Lower lobe of right lung (tissue), 2 donors: ENCODE data around the gene TRAPPC2L. TPM values are rescaled to one million over a fixed set of nuclear protein-coding genes. Genes with fewer than 3 reads are reported as not detected.

ENCODE experiments used
- ATAC-seq, 2 donors: fragments of 200-7000 bp; cut with Tn5 transposase; one replicate each; pipeline ENCODE4 v1.9.1; 2020 to 2022; ENCODE audit warnings: mild to moderate bottlenecking in 2 of 2, moderate library complexity in 2 of 2
- DNase-seq: peaks from one replicate; pipeline ENCODE4 v3.0.0-alpha.2; 2020
- H3K27ac ChIP-seq: fragments of 200-600 bp; one replicate; pipeline ENCODE4 v1.8.0; 2022
- H3K27me3 ChIP-seq: fragments of 200-600 bp; one replicate; pipeline ENCODE4 v1.8.0; 2022; ENCODE audit warnings: low read depth
- H3K36me3 ChIP-seq: fragments of 200-600 bp; one replicate; pipeline ENCODE4 v1.8.0; 2022; ENCODE audit warnings: mild to moderate bottlenecking
- H3K4me1 ChIP-seq: fragments of 200-600 bp; one replicate; pipeline ENCODE4 v1.8.0; 2022
- H3K4me3 ChIP-seq: fragments of 200-600 bp; one replicate; pipeline ENCODE4 v1.8.0; 2022; ENCODE audit warnings: mild to moderate bottlenecking
- H3K9me3 ChIP-seq: fragments of 200-600 bp; one replicate; pipeline ENCODE4 v1.8.0; 2022
- CTCF ChIP-seq: fragments of 200-600 bp; IDR thresholded peaks from one replicate; pipeline ENCODE4 v1.8.0; 2022; ENCODE audit warnings: antibody characterized with exemption, mild to moderate bottlenecking
- intact Hi-C: fragments of 100-400 bp; cut with DNase I; formaldehyde crosslinking; loops from one replicate; pipeline ENCODE4 v1.11.0; 2022
- total RNA-seq: library from RNA; stranded (reverse); fragmentation: NEBNext Ultra II Directional; extraction: Animal tissue kit (Norgen Biotek cat#: 25700); gene quantifications from one replicate; pipeline ENCODE4 v1.2.1, GENCODE V29; 2021
- donor health status: DM: no; HTN: yes; CAD: no; lungs with severe emphysema.

The TRAPPC2L gene
- total RNA-seq, 1 donor from 2014 or later = 51.4 TPM

DNA sequence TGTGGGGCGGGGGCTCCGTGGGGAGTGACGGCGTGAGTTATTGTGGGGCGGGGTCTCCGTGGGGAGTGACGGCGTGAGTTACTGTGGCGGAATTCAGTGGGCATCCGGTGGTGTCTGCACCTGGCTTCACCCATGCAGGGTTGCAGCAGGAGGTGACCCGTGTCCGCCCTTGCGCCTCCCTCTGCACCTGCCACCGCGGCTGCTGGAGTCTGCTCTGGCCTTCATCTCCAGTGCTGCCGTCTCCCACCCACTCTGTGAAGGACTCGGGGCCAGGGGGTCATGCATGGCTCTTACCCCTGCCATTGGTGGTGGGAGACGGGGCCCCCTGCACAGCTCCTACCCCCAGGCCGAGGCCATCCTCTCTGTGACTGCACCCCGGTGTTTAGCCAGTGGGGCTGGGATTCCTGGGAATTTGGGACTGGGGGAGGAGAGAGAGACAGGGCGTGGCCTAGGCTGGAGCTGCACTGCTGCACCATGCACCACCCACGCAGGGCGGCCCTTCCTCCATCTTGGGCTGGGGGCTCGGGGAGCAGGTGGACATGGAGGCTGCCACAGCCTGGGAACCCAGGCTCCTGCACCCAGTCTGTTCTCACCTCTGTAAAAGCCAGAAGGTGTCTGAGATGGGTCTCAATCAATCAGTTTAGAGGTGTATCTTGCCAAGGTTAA is 10.8 kb downstream of the TRAPPC2L start:
- Histone ChIP-seq H3K9me3 (no peaks in the 10 kb centered on the region), H3K4me1 (no peaks in the 10 kb centered on the region), H3K36me3 (peaks cover 3% of the 10 kb centered on the region), H3K27ac (no peak overlapping the region), H3K27me3 (peaks cover 38% of the 10 kb centered on the region), H3K4me3 (no peak overlapping the region)
- TF ChIP-seq CTCF = no peak
- intact Hi-C loops = no loop called here
- no peak for ATAC-seq
- DNase-seq = no peak

- TF ChIP-seq CTCF = no peak
- Histone ChIP-seq H3K27ac (no peak overlapping the region), H3K4me3 (no peak overlapping the region), H3K4me1 (no peaks in the 10 kb centered on the region), H3K36me3 (no peaks in the 10 kb centered on the region), H3K9me3 (no peaks in the 10 kb centered on the region), H3K27me3 (peaks cover 38% of the 10 kb centered on the region)
- intact Hi-C loops = no loop called here
- DNase-seq = no peak
- ATAC-seq = no peak
Measured at GRCh38 chr16:88868974-88869672, 12.2 kb downstream of the TRAPPC2L start.

DNA sequence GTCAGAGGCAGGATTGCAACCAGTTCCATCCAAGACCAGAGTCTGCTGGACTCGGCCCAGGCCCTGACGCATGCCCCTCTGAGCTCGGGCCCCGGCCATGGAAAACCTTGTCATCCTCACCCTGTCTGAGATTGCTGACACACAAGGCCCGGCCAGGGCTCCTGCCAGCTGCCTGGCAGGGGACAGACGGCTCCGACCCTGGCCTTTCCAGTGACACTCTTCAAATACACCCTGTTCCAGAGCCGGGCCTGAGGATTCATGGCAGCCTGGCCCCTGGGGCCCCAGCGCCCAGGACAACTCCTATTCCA is 12.7 kb downstream of the TRAPPC2L start:
- H3K4me3 ChIP-seq = no peak overlapping the region
- no peaks in the 10 kb centered on the region for H3K36me3 ChIP-seq
- H3K4me1 ChIP-seq = no peaks in the 10 kb centered on the region
- intact Hi-C loops = no loop called here
- no peak overlapping the region for H3K27ac ChIP-seq
- DNase-seq (no peak), ATAC-seq (no peak)
- H3K9me3 ChIP-seq = no peaks in the 10 kb centered on the region
- no peak for TF ChIP-seq CTCF
- peaks cover 38% of the 10 kb centered on the region for H3K27me3 ChIP-seq

DNA sequence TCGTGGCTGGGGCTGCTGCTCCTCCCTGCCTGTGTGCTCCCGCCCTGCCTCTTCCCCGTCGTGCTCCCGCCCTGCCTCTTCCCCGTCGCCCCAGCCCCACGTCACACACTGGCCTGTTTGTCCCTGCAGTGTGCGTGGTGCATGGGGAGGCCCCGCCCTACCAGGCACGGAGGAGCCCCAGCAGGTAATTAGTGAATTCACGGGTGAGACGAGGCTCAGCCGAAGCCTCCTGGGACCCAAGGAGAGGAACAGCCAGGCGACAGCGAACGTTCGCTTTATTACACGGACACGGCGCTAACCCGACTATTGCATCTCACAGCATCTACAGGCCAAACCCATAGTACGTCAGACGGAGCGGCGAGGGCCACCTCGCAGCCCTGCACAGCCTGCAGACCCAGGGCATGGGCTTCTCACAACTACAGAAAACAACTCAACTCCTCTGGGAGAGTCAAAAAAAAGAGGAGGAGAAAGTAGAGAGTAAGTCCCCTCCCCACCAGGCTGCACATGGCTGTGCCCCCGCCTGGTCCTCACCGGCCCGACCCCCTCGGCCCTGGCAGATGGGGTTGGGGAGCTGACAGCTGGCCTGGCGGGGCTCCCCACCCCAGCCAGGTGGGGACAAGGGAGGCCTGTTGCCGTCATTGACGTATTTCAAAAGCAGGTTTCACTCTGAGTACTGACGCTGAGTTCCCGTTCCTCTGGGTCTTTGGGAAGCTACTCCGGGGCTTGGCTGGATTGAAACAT is 13.9 kb downstream of the TRAPPC2L start:
- intact Hi-C loops = no loop called here
- no peak for TF ChIP-seq CTCF
- H3K36me3 ChIP-seq = no peaks in the 10 kb centered on the region
- no peak overlapping the region for H3K27ac ChIP-seq
- peaks cover 38% of the 10 kb centered on the region for H3K27me3 ChIP-seq
- DNase-seq (no peak), ATAC-seq (peak in 1 of 2 donors; percentile 17)
- no peaks in the 10 kb centered on the region for H3K4me1 ChIP-seq
- no peaks in the 10 kb centered on the region for H3K9me3 ChIP-seq
- H3K4me3 ChIP-seq = peak overlapping the region; percentile 4

GRCh38 chr16:88871349-88871702 is 14.4 kb downstream of the TRAPPC2L start:
- no peak for ATAC-seq
- TF ChIP-seq CTCF = no peak
- intact Hi-C loops = no loop called here
- H3K27me3 ChIP-seq = peaks cover 38% of the 10 kb centered on the region
- H3K4me3 ChIP-seq = peak overlapping the region; percentile 4
- H3K36me3 ChIP-seq = no peaks in the 10 kb centered on the region
- H3K9me3 ChIP-seq = no peaks in the 10 kb centered on the region
- no peak overlapping the region for H3K27ac ChIP-seq
- H3K4me1 ChIP-seq = no peaks in the 10 kb centered on the region
- DNase-seq = no peak
